Forelimb muscle (tissue), 1 donor: ENCODE results near the gene TMEM51. TPM values are rescaled to one million over a fixed set of nuclear protein-coding genes. Genes with fewer than 3 reads are reported as not detected.
"Not testable (repeated sequence)": the region's sequence is repeated elsewhere in the genome, so short reads cannot be mapped to it uniquely, and the experiment has no call there.

Experiments used
- DNase-seq: peaks from one replicate; pipeline ENCODE4 v3.0.0-alpha.2; 2013; ENCODE audit warnings: low read depth
- polyA plus RNA-seq: library from polyadenylated mRNA; unstranded; fragments of 120-200 nt; gene quantifications from one replicate; pipeline ENCODE4 v1.2.1, GENCODE V29; 2013; ENCODE audit not compliant: insufficient read length

TMEM51 gene
- polyA plus RNA-seq, 1 donor: 9.9 TPM

- no peak for DNase-seq
These were observed 28.3 kb upstream of the TMEM51 start for GRCh38 chr1:15125101-15125745.

DNA sequence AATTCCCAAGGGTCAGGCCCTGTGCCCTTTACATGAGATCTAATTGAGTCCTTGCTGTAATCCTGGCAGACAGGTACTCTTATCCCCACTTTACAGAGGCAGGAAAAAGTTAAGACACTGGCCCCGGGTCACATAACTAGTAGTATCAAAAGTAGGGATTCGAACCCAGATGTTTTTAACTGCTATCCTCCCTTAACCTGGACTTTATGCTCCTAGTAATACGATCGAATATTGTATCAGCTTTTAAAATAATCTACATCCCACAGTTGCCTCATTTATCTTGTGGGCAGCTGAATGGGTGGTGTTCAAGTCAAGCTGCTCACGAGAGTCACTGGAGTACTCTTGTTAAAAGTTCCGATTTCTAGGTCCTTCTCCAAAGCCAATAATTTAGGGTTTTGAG is 25.5 kb upstream of the TMEM51 start:
- DNase-seq: no peak

DNA sequence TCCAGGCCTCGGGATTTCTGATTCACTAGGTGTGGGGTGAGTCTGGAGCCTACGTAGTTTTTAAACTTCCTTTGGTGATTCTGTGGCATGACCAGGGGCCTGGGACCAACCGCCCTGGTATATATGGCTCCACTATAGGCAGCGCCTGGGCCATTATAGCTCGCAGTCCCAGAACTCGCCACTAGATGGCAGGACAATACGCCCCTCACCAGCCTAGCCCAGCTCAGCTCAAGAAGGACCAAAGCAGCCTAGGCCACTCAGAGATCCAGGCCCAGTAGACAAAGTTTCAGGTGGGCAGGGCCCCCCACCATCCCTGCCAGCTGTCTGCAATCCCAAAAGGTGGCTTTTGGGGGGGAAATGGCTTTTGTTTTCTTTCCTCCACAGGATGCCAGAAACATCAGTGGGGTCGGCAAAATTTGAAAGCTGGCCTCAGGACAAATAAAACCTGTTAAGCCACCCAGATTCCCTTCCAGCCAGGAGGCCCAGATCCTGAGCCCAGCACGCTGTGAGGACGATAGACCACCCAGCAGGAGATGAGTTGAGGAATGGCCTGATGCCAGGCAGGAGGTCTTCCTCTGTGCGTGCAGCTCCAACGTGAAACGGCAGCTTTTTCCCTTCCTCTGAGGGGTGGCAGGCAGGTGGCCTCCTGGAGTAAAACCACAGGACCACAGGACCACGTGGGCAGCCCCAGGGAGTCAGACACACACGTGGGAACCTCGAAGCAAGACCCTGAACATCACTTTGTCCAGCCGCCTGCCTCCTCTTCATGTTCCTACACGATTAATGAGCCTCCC is 24.8 kb upstream of the TMEM51 start:
- no peak for DNase-seq

DNA sequence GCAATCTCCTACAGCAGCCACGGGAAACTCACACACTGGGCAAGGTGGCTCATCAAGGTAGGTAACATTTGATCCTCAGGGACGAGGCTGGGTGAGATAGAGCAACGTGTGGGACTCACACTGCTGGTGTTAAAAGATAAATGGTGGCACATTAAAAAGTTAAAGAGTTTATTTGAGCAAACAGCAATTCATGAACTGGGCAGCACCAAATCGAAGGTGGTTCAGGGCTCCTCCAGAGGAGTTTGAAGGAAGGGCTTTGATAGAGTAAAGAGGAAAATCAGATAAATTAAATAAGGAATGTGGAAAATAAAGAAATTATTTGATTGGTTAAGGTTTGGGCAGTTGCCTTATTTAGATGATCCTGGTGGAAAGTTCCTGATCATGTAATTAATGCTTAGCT is 23.6 kb upstream of the TMEM51 start:
- DNase-seq: no peak

DNA sequence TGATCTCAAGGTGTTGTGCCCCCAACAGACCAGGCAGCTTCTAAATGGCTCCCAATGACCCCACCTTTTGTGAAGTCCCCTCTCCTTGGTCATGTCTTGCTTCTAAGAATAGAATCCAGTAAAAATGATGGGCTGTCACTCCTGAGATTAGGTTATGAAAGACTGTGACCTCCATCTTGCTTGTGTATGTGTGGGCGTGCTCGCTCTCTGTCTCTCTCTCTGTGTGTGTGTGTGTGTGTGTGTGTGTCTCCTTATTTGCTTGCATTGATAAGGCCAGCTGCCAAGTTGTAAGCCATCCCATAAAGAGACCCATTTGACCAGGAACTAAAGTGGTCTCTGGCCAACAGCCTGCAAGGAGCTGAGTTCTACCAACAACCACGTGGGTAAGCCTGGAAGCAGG is 22.9 kb upstream of the TMEM51 start:
- no peak for DNase-seq

DNA sequence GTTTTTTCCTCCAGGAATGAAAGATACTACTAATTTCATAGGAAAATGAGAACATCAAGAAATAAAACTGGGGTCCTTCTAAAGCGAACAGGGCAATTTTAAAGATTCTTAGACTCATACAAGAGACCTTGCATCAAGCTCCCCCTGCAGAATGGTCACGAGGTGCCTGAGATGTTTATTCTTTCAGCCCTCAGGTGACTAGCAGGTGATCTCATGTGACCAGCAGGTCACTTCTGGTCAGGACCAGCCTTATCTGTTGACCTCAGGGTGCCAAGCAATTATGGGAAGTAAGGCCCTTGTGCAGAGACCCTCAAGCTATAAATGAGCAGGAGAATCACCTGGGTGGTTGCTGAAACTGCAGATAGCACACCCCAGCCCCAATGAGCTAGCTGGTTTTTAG is 20.6 kb upstream of the TMEM51 start:
- no peak for DNase-seq

- no peak for DNase-seq
These were observed 19.3 kb upstream of the TMEM51 start for GRCh38 chr1:15134285-15134684.

GRCh38 chr1:15135604-15136003 is 17.9 kb upstream of the TMEM51 start:
- DNase-seq: not testable (repeated sequence)

DNA sequence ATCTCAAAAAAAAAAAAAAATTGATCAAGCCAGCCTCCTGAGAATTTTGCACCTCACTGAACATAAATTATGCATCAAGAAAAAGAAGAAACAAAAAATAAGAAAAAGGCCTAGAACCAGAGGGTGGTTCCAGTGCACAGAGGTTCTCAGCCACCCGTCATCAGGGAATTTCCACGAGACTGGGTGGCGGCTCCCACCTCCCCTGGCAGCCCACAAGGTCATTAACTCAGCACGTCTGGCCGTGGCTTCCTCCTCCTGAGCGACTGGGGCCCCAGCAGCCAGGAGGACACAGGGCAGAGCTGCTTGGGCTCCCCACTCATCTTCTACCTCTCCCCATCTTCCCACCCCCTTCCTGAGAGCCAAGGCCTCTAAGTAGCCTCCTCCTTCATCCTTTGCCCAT is 15.7 kb upstream of the TMEM51 start:
- no peak for DNase-seq

GRCh38 chr1:15139654-15140350 is 13.7 kb upstream of the TMEM51 start:
- no peak for DNase-seq

DNA sequence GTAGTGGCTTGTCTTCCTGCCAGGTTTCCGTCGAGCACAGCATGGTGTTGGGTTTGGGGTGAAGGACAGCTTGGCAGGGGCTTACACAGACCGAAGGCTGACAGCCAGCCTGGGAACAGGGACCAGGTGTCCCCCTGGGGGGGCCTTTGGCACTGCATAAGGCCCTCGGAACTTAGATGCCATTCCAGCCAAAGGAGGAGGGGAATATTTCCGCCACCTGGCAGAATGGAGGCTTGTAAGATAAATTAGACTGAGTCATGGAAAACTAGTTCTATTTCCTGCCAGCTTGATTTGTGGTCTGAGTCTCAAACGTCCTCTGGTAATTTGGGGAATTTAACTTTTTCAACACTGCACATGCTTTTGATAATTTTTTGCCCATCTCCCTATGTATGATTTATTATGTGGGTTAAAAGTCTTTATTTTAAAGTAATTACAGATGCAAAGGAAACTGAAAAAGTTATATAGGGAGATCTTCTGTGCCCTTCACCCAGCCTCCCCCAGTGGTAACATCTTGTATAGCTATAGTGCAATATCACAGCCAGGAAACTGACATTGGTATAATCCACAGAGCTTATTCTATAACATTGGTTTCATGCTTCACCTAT is 11.5 kb upstream of the TMEM51 start:
- no peak for DNase-seq

- DNase-seq: no peak
These were observed 8.2 kb upstream of the TMEM51 start for GRCh38 chr1:15145327-15145726.

- DNase-seq: no peak
These were observed 7.3 kb upstream of the TMEM51 start for GRCh38 chr1:15146142-15146680.

- no peak for DNase-seq
These were observed 6.6 kb upstream of the TMEM51 start for GRCh38 chr1:15146971-15147376.

GRCh38 chr1:15148004-15148403 is 5.5 kb upstream of the TMEM51 start:
- no peak for DNase-seq

DNA sequence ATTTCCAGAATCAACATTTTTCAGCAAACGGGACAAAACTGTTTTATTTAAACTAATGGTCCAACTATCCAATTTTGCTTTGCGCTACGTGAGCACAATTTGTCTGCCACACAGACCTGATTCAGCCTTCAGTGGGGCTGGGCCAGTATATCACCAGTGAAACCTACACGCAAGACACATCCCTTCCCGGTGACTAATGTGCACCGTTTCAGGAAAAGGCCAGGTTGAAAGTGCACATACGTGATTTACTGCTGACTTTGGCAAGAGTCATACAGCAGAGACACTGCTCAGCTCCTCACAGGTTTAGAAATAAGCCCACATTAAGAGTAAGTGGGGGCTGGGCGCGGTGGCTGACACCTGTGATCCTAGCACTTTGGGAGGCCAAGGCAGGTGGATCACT is 5.1 kb upstream of the TMEM51 start:
- DNase-seq: no peak

DNA sequence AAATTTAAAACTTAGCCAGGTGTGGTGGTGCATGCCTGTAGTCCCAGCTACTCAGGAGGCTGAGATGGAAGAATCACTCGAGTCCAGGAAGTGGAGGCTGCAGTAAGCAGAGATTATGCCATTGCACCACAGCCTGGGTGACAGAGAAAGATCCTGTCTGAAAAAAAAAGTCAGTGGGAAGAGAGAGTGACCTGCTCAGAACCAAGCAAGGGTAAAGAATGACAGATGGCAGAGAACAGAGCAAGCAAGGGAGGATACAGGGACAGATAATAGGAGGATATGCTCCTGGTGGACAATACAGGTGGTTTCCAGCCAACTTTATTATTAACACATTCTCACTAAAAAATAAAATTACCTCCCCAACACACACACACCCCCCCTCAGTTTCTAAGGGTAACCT is 4.6 kb upstream of the TMEM51 start:
- DNase-seq: no peak

DNA sequence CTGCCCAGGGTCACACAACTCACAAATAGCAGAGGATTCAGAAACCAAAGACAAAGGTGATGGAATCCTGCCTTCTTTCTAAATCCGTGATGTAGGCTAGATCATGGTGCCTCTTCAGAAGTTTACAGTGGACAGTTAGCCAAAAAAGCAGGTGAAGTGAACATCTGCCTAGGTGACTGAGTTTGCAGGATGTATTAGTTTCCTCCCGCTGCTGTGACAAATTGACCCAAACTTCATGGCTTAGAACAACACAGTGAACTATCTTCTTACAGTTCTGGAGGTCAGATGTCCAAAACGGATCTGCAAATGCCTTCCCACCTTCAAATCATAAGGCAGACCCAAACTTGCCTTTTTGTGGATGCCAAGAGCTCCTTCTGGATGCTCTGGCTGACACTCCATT is 3.2 kb upstream of the TMEM51 start:
- no peak for DNase-seq

DNA sequence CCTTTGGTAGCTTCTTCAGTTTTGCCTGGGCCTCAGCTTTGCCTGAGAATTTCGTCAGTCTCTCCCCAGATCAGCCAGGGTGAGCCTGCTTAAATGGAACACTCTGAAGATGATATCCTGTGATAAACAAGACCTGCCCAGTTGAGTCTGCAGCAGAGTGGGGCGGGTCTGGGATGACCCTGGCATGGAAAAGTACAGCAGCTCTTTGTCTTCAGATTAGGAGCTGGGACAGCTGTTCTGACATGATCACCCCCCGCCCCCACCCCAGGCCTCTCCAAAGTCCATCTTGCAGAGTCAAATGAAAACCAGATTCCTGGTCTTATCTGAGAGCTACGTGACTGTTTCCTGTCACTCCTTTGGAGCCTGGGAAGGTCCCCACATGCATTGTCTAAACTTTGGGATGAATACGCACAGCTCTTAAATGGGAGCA is 2.2 kb upstream of the TMEM51 start:
- no peak for DNase-seq

DNA sequence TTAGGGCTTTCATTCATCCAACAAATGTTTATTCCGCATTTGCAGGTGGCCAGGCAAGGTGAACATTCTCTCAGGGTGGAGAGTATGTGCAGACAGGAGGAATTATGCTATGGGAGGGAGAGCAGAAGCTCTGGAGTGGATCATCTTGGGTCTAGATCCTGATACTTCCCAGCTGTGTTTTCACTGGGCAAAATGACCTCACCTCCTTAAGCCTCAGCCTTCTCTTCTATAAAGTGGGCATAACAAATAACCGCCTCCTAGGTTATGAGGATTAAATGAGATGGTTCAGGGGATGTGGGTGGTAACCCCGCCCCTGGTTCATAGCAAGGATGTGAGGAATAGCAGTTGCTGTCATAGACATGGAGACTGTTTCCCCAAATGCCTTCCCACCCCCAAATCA is 1.7 kb upstream of the TMEM51 start:
- no peak for DNase-seq

GRCh38 chr1:15152318-15153183 is 996 bp upstream of the TMEM51 start:
- DNase-seq: no peak
